Natural killer cell (primary cell): ENCODE data around the gene RHEB. TPM values are rescaled to one million over a fixed set of nuclear protein-coding genes. Genes with fewer than 3 reads are reported as not detected.

Source experiments
- ATAC-seq, 3 donors: fragments of 150-1000 bp in 2 of 3; fragments of 200-7000 bp in 1 of 3; cut with Tn5 transposase; 1 replicate in 1 of 3; 2 replicates in 2 of 3; pipeline ENCODE4 v1.10.0; 2021; ENCODE audit warnings: mild to moderate bottlenecking in 2 of 3, moderate library complexity in 2 of 3
- DNase-seq, 2 donors: peaks; one replicate each; pipeline versions ENCODE4 v3.0.0 to v3.0.0-alpha.2; 2013 to 2021; ENCODE audit warnings: mixed read lengths in 1 of 2
- H3K27ac ChIP-seq: one replicate; pipeline ENCODE4 v1.5.1; 2013; ENCODE audit warnings: mild to moderate bottlenecking, low read length
- H3K27me3 ChIP-seq: one replicate; pipeline ENCODE4 v1.6.1; 2013; ENCODE audit warnings: low read length; ENCODE audit not compliant: control insufficient read depth, insufficient read depth
- H3K36me3 ChIP-seq: one replicate; pipeline ENCODE4 v1.6.1; 2013; ENCODE audit warnings: low read length; ENCODE audit not compliant: control insufficient read depth, insufficient read depth
- H3K4me1 ChIP-seq: one replicate; pipeline ENCODE4 v1.6.1; 2013; ENCODE audit warnings: low read length; ENCODE audit not compliant: control insufficient read depth, insufficient read depth
- H3K4me3 ChIP-seq: one replicate; pipeline ENCODE4 v1.5.1; 2013; ENCODE audit warnings: low read length
- H3K9me3 ChIP-seq: one replicate; pipeline ENCODE4 v1.6.1; 2013; ENCODE audit warnings: low read length; ENCODE audit not compliant: control insufficient read depth, insufficient read depth
- H3K27ac Mint-ChIP-seq, 2 donors: one replicate each; pipeline ENCODE4 v1.8.0; 2022; ENCODE audit warnings: mild to moderate bottlenecking in 2 of 2, mixed read lengths in 2 of 2, moderate library complexity in 1 of 2
- H3K27me3 Mint-ChIP-seq, 2 donors: one replicate each; pipeline ENCODE4 v1.8.0; 2022; ENCODE audit warnings: low read depth in 2 of 2, mixed read lengths in 2 of 2
- H3K36me3 Mint-ChIP-seq: one replicate; pipeline ENCODE4 v1.8.0; 2022; ENCODE audit warnings: mixed read lengths
- H3K4me1 Mint-ChIP-seq, 2 donors: one replicate each; pipeline ENCODE4 v1.8.0; 2022; ENCODE audit warnings: mixed read lengths in 2 of 2
- H3K4me3 Mint-ChIP-seq: one replicate; pipeline ENCODE4 v1.8.0; 2022; ENCODE audit warnings: mild to moderate bottlenecking, moderate library complexity, mixed read lengths
- H3K9me3 Mint-ChIP-seq, 2 donors: one replicate each; pipeline ENCODE4 v1.8.0; 2022; ENCODE audit warnings: mixed read lengths in 2 of 2
- WGBS: methylation state at CpG from one replicate; pipeline ENCODE4 v1.1.7; 2013; ENCODE audit warnings: missing lambda C conversion rate; ENCODE audit not compliant: insufficient coverage; 5-methylcytosine and 5-hydroxymethylcytosine counted together
- intact Hi-C: fragments of 100-400 bp; cut with micrococcal nuclease; formaldehyde crosslinking; loops from one replicate; pipeline ENCODE4 v1.14.2; 2022
- total RNA-seq, 4 donors: library from RNA; stranded (reverse); fragments of 120-200 nt in 1 of 4; gene quantifications; one replicate each; pipeline versions ENCODE4 v1.2.3 to v1.2.4, GENCODE V29; 2013 to 2022
- TF ChIP-seq, protein P1 (sequence below): fragments of 200-600 bp; IDR thresholded peaks from one replicate; pipeline ENCODE4 v1.8.0; 2022; ENCODE audit warnings: antibody characterized with exemption

Gene RHEB
- total RNA-seq, 3 donors from 2014 or later (not counting 1 experiment from before 2014, with no cell fraction given), result 51.0 to 63.3 (median 63.3) TPM

DNA sequence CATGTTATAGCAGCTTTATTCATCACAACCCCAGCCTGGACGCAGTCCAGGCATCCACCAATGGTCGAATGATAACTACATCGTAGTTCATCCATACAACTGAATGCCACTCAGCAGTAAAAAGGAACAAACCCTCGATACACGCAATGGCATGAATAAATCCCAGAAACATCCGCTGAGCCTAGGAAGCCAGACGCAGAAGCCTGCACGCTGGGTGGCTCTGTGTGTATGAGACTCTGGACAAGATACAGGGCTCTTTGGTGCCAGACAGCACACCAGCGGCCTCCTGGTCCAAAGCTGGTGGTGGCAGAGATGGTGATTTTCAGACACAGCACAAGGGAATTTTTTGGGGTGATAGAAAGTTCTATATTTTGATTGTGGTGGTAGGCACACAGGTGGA lies 69.7 kb downstream of the RHEB start:
- Histone ChIP-seq H3K4me1 (peaks cover 5% of the 10 kb centered on the region), H3K27ac (no peak overlapping the region), H3K36me3 (no peaks in the 10 kb centered on the region), H3K27me3 (no peaks in the 10 kb centered on the region), H3K9me3 (no peaks in the 10 kb centered on the region), H3K4me3 (no peak overlapping the region)
- peaks cover 12% of the 10 kb centered on the region in 2 donors for H3K27me3 Mint-ChIP-seq
- TF ChIP-seq, protein P1, sequence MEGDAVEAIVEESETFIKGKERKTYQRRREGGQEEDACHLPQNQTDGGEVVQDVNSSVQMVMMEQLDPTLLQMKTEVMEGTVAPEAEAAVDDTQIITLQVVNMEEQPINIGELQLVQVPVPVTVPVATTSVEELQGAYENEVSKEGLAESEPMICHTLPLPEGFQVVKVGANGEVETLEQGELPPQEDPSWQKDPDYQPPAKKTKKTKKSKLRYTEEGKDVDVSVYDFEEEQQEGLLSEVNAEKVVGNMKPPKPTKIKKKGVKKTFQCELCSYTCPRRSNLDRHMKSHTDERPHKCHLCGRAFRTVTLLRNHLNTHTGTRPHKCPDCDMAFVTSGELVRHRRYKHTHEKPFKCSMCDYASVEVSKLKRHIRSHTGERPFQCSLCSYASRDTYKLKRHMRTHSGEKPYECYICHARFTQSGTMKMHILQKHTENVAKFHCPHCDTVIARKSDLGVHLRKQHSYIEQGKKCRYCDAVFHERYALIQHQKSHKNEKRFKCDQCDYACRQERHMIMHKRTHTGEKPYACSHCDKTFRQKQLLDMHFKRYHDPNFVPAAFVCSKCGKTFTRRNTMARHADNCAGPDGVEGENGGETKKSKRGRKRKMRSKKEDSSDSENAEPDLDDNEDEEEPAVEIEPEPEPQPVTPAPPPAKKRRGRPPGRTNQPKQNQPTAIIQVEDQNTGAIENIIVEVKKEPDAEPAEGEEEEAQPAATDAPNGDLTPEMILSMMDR, result no peak
- 95% methylated on average over 9 of the region's 9 CpGs for WGBS
- no peaks in the 10 kb centered on the region for H3K36me3 Mint-ChIP-seq
- no peaks in the 10 kb centered on the region for H3K9me3 Mint-ChIP-seq
- no peak for ATAC-seq
- intact Hi-C loops, result no loop called here
- H3K27ac Mint-ChIP-seq, result no peak overlapping the region
- DNase-seq, result no peak
- peak overlapping the region; percentile 3 for H3K4me3 Mint-ChIP-seq
- no peaks in the 10 kb centered on the region for H3K4me1 Mint-ChIP-seq

DNA sequence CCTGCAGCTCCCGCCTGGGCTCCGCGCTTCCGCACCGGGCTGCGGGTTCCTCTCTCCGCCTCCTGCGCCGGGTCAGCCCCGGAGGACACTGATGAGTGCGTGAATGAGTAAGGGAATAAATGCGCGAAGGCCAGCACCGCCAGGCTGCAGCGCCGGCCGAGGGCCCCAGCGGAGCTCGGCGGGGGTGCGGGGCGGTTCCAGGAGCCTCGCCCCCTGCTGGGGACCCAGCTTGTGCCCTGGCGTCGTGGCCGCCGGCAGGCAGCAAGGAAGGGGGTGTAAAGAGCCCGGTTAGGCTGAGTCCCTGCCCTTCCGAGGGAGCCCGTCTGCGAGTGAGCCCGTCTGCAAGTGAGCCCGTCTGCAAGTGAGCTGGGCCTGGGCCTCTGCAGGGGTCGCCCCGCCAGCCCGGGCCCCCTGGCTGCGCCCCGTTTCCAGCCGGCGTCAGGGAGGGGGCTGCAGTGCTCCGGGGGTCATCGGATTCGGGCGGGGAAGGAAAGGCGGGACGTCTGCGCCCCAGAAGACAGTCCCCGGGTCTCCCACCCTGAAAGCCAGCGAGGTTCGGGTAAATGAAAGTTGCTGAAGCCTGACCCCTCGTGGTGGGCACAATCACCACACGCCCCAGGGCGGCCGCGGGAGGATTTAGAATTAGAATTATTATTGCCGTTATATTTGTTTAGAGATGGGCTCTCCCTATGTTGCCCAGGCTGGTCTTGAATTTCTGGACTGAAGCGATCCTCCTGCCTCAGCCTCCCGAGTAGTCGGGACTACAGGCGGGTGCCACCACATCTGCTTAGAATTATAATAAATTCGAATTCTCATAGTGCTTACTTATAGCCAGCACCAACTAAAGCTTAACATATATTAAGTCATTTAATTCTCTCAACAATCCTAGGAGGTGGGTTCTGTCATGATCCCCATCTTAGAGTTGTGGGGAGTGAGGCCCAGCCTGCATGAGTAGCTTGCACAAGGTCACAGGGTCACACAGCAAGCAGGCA lies 71.1 kb downstream of the RHEB start:
- TF ChIP-seq, protein P1, result peak; percentile 83
- H3K27me3 ChIP-seq, result no peaks in the 10 kb centered on the region
- peak; percentile 88 to 90 (median 89) for ATAC-seq
- peak overlapping the region; percentile 47 for H3K4me3 ChIP-seq
- no peaks in the 10 kb centered on the region for H3K36me3 ChIP-seq
- peak; percentile 73 to 88 for DNase-seq
- Mint-ChIP-seq H3K27ac (peak overlapping the region in 1 of 2 donors; percentile 71), H3K4me1 (no peaks in the 10 kb centered on the region), H3K4me3 (peak overlapping the region; percentile 79), H3K9me3 (no peaks in the 10 kb centered on the region), H3K27me3 (peaks cover 12% of the 10 kb centered on the region in 2 donors), H3K36me3 (no peaks in the 10 kb centered on the region)
- peak overlapping the region; percentile 17 for H3K27ac ChIP-seq
- intact Hi-C loops, result loop anchor here (1.0 kb wide), 2 partner anchors 80 to 133 kb away; no protein-coding TSS in a partner anchor
- 4% methylated on average over 61 of the region's 61 CpGs for WGBS
- no peaks in the 10 kb centered on the region for H3K9me3 ChIP-seq
- peaks cover 5% of the 10 kb centered on the region for H3K4me1 ChIP-seq

DNA sequence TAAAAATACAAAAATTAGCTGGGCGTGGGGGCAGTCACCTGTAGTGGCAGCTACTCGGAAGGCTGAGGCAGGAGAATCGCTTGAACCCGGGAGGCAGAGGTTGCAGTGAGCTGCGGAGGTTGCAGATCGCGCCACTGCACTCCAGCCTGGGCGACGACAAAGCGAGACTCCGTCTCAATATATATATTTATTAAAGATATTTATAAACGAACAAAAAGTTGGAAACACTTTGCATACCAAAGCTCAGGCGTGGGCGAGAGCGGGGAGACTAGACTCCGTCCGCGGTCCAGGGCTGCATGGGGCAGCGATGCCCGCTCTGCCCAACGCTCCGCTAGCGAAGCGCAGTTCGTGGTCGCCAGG lies 71.8 kb downstream of the RHEB start:
- H3K36me3 ChIP-seq, result no peaks in the 10 kb centered on the region
- Mint-ChIP-seq H3K4me3 (peak overlapping the region; percentile 78), H3K27ac (peak overlapping the region in 1 of 2 donors; percentile 71), H3K4me1 (no peaks in the 10 kb centered on the region), H3K36me3 (no peaks in the 10 kb centered on the region), H3K9me3 (no peaks in the 10 kb centered on the region), H3K27me3 (peaks cover 12 to 17% of the 10 kb centered on the region in 2 donors)
- TF ChIP-seq, protein P1, result no peak
- H3K4me3 ChIP-seq, result peak overlapping the region; percentile 47
- no peak overlapping the region for H3K27ac ChIP-seq
- H3K27me3 ChIP-seq, result no peaks in the 10 kb centered on the region
- DNase-seq, result no peak
- ATAC-seq, result no peak
- 62% methylated on average over 22 of the region's 26 CpGs for WGBS
- no peaks in the 10 kb centered on the region for H3K9me3 ChIP-seq
- intact Hi-C loops, result loop anchor here (1.0 kb wide), 2 partner anchors 80 to 133 kb away; no protein-coding TSS in a partner anchor
- H3K4me1 ChIP-seq, result peaks cover 5% of the 10 kb centered on the region
